HEK293 (cell line): Measurements from ENCODE around the gene MAML2.

ENCODE experiments used
- CTCF ChIA-PET: fragments of 350-600 bp; formaldehyde crosslinking; extraction: SDS; loops from one replicate; lab custom pipeline; 2021; ENCODE audit warnings: antibody characterized with exemption; lab: Yijun Ruan, JAX
- POLR2A ChIA-PET: fragments of 300-600 bp; formaldehyde crosslinking; extraction: SDS; loops from one replicate; lab custom pipeline; 2020; ENCODE audit warnings: antibody characterized with exemption, inconsistent platforms; lab: Yijun Ruan, JAX
- H3K27ac ChIP-seq: fragments of 200-500 bp; sonication (Bioruptor generic); 2 replicates; pipeline ENCODE4 v1.5.1; 2014; ENCODE audit warnings: low read depth, low read length, control low read depth, inconsistent platforms; ENCODE audit errors: extremely low read depth
- H3K36me3 ChIP-seq, 2 experiments: fragments of 200-500 bp in 1 of 2; sonication (Bioruptor generic) in 1 of 2; 1 replicate in 1 of 2; 2 replicates in 1 of 2; pipeline ENCODE4 v1.5.1; 2014 to 2017; ENCODE audit warnings: inconsistent platforms in 2 of 2, low read length in 2 of 2; ENCODE audit not compliant: control insufficient read depth in 2 of 2, insufficient read depth in 1 of 2
- H3K4me1 ChIP-seq: fragments of 200-500 bp; sonication (Bioruptor generic); 2 replicates; pipeline ENCODE4 v1.5.1; 2014; ENCODE audit warnings: mild to moderate bottlenecking, low read length, inconsistent platforms; ENCODE audit not compliant: control insufficient read depth, insufficient read depth
- H3K4me3 ChIP-seq: 2 replicates; pipeline ENCODE4 v1.5.1; 2011; ENCODE audit warnings: low read depth, mild to moderate bottlenecking, control low read depth, low read length, moderate library complexity
- H3K9me3 ChIP-seq: fragments of 200-500 bp; sonication (Bioruptor generic); 2 replicates; pipeline ENCODE4 v1.5.1; 2014; ENCODE audit warnings: low read depth, low read length, inconsistent platforms; ENCODE audit not compliant: control insufficient read depth, insufficient read depth
- KLF16 ChIP-seq: fragments of 450-650 bp; formaldehyde crosslinking; IDR thresholded peaks from 2 replicates; pipeline ENCODE4 v1.5.1; 2017; ENCODE audit warnings: missing biosample characterization, missing genetic modification characterization
- MYNN ChIP-seq: fragments of 450-650 bp; formaldehyde crosslinking; IDR thresholded peaks from 2 replicates; pipeline ENCODE4 v1.5.1; 2016; ENCODE audit warnings: missing biosample characterization, missing genetic modification characterization, borderline replicate concordance
- ZFP3 ChIP-seq: fragments of 450-650 bp; formaldehyde crosslinking; IDR thresholded peaks from 2 replicates; pipeline ENCODE4 v1.5.1; 2016; ENCODE audit warnings: low read depth, missing biosample characterization, missing genetic modification characterization
- ZNF138 ChIP-seq: fragments of 450-650 bp; formaldehyde crosslinking; IDR thresholded peaks from 2 replicates; pipeline ENCODE4 v1.5.1; 2016; ENCODE audit warnings: missing biosample characterization, missing genetic modification characterization, borderline replicate concordance
- ZNF146 ChIP-seq: fragments of 450-650 bp; formaldehyde crosslinking; IDR thresholded peaks from 2 replicates; pipeline ENCODE4 v1.5.1; 2016; ENCODE audit warnings: missing biosample characterization, missing genetic modification characterization
- ZNF174 ChIP-seq: fragments of 450-650 bp; formaldehyde crosslinking; IDR thresholded peaks from 2 replicates; pipeline ENCODE4 v1.5.0; 2017; ENCODE audit warnings: missing biosample characterization, mild to moderate bottlenecking, missing genetic modification characterization
- ZNF416 ChIP-seq: fragments of 450-650 bp; formaldehyde crosslinking; IDR thresholded peaks from 2 replicates; pipeline ENCODE4 v1.5.1; 2016; ENCODE audit warnings: missing biosample characterization, missing genetic modification characterization
- ZNF629 ChIP-seq: fragments of 450-650 bp; formaldehyde crosslinking; IDR thresholded peaks from 2 replicates; pipeline ENCODE4 v1.5.1; 2017; ENCODE audit warnings: missing biosample characterization, missing genetic modification characterization
- ZNF785 ChIP-seq: fragments of 450-650 bp; formaldehyde crosslinking; IDR thresholded peaks from 2 replicates; pipeline ENCODE4 v1.5.1; 2016; ENCODE audit warnings: missing biosample characterization, missing genetic modification characterization
- TF ChIP-seq, protein P1 (sequence below): sonication (generic); formaldehyde crosslinking; IDR thresholded peaks from 2 replicates; pipeline ENCODE4 v1.8.1; 2022; ENCODE audit warnings: mild to moderate bottlenecking, moderate library complexity, missing genetic modification reagents
- TF ChIP-seq, protein P2 (sequence below): fragments of 450-650 bp; formaldehyde crosslinking; IDR thresholded peaks from 2 replicates; pipeline ENCODE4 v1.5.1; 2016; ENCODE audit warnings: missing biosample characterization, missing genetic modification characterization, borderline replicate concordance
- TF ChIP-seq, protein P3 (sequence below): fragments of 450-650 bp; formaldehyde crosslinking; IDR thresholded peaks from 2 replicates; pipeline ENCODE4 v1.5.1; 2016; ENCODE audit warnings: missing biosample characterization, missing genetic modification characterization
- TF ChIP-seq, protein P4 (sequence below): IDR thresholded peaks from 2 replicates; pipeline ENCODE4 v1.6.1; 2011; ENCODE audit warnings: mild to moderate bottlenecking, low read depth, low read length, borderline replicate concordance

The MAML2 gene

DNA sequence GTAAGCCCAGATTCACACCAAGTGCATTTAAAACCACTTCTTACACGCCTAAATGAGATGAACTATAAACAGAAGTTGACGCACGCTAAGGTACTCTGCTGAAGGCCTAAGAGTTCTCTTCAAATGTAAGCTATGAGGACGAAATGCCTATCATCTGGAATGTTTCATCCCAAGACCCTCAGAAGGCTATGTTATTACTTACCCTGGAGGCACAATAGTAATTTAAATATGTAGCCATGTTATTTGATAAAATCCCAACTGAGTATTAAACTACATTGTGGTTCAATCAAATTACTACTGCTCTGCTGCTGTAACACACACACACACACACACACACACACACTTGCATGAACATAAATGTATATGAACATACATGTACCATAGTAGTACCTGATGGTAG lies 47.6 kb downstream of the MAML2 start (continued):
- TF ChIP-seq ZNF416 (tag by site-specific recombination) (no peak), ZNF785 (tag by site-specific recombination) (no peak), ZNF138 (no peak), ZNF174 (tag by site-specific recombination) (no peak)
- TF ChIP-seq, protein P1, sequence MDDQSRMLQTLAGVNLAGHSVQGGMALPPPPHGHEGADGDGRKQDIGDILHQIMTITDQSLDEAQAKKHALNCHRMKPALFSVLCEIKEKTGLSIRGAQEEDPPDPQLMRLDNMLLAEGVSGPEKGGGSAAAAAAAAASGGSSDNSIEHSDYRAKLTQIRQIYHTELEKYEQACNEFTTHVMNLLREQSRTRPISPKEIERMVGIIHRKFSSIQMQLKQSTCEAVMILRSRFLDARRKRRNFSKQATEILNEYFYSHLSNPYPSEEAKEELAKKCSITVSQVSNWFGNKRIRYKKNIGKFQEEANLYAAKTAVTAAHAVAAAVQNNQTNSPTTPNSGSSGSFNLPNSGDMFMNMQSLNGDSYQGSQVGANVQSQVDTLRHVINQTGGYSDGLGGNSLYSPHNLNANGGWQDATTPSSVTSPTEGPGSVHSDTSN, result no peak
- TF ChIP-seq, all 188 proteins: peak for 0

DNA sequence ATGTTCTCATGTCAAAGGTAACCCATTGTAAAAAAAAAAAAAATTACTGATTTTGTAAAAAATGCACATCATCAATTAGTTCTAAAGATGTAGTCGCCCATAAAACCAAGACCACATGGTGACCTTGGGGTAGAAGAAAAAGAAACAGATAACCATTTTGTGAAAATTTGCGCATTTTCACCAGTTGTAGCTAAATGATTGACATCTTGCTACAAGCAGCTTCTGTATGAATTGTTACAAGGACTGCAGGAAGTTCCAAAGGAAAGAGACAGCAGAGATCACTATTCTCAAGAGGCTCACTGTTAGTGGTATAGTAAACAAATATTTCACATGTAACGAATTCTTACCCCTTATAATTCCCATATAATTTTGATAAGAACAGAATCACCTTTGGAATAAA lies 48.7 kb downstream of the MAML2 start:
- Histone ChIP-seq H3K9me3 (no peaks in the 10 kb centered on the region), H3K27ac (no peak overlapping the region), H3K4me1 (no peaks in the 10 kb centered on the region), H3K4me3 (no peak overlapping the region), H3K36me3 (no peaks in the 10 kb centered on the region)
- TF ChIP-seq ZFP3 (tag by site-specific recombination), result no peak
- TF ChIP-seq, protein P2, sequence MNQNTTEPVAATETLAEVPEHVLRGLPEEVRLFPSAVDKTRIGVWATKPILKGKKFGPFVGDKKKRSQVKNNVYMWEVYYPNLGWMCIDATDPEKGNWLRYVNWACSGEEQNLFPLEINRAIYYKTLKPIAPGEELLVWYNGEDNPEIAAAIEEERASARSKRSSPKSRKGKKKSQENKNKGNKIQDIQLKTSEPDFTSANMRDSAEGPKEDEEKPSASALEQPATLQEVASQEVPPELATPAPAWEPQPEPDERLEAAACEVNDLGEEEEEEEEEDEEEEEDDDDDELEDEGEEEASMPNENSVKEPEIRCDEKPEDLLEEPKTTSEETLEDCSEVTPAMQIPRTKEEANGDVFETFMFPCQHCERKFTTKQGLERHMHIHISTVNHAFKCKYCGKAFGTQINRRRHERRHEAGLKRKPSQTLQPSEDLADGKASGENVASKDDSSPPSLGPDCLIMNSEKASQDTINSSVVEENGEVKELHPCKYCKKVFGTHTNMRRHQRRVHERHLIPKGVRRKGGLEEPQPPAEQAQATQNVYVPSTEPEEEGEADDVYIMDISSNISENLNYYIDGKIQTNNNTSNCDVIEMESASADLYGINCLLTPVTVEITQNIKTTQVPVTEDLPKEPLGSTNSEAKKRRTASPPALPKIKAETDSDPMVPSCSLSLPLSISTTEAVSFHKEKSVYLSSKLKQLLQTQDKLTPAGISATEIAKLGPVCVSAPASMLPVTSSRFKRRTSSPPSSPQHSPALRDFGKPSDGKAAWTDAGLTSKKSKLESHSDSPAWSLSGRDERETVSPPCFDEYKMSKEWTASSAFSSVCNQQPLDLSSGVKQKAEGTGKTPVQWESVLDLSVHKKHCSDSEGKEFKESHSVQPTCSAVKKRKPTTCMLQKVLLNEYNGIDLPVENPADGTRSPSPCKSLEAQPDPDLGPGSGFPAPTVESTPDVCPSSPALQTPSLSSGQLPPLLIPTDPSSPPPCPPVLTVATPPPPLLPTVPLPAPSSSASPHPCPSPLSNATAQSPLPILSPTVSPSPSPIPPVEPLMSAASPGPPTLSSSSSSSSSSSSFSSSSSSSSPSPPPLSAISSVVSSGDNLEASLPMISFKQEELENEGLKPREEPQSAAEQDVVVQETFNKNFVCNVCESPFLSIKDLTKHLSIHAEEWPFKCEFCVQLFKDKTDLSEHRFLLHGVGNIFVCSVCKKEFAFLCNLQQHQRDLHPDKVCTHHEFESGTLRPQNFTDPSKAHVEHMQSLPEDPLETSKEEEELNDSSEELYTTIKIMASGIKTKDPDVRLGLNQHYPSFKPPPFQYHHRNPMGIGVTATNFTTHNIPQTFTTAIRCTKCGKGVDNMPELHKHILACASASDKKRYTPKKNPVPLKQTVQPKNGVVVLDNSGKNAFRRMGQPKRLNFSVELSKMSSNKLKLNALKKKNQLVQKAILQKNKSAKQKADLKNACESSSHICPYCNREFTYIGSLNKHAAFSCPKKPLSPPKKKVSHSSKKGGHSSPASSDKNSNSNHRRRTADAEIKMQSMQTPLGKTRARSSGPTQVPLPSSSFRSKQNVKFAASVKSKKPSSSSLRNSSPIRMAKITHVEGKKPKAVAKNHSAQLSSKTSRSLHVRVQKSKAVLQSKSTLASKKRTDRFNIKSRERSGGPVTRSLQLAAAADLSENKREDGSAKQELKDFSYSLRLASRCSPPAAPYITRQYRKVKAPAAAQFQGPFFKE (tag by site-specific recombination), result no peak
- TF ChIP-seq MYNN (tag by site-specific recombination), result no peak
- TF ChIP-seq KLF16 (tag by site-specific recombination), result no peak
- TF ChIP-seq ZNF629 (tag by site-specific recombination), result no peak
- no peak for TF ChIP-seq ZNF146
- TF ChIP-seq, protein P3, sequence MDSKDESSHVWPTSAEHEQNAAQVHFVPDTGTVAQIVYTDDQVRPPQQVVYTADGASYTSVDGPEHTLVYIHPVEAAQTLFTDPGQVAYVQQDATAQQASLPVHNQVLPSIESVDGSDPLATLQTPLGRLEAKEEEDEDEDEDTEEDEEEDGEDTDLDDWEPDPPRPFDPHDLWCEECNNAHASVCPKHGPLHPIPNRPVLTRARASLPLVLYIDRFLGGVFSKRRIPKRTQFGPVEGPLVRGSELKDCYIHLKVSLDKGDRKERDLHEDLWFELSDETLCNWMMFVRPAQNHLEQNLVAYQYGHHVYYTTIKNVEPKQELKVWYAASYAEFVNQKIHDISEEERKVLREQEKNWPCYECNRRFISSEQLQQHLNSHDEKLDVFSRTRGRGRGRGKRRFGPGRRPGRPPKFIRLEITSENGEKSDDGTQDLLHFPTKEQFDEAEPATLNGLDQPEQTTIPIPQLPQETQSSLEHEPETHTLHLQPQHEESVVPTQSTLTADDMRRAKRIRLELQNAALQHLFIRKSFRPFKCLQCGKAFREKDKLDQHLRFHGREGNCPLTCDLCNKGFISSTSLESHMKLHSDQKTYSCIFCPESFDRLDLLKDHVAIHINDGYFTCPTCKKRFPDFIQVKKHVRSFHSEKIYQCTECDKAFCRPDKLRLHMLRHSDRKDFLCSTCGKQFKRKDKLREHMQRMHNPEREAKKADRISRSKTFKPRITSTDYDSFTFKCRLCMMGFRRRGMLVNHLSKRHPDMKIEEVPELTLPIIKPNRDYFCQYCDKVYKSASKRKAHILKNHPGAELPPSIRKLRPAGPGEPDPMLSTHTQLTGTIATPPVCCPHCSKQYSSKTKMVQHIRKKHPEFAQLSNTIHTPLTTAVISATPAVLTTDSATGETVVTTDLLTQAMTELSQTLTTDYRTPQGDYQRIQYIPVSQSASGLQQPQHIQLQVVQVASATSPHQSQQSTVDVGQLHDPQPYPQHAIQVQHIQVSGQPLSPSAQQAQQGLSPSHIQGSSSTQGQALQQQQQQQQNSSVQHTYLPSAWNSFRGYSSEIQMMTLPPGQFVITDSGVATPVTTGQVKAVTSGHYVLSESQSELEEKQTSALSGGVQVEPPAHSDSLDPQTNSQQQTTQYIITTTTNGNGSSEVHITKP (tag by site-specific recombination), result no peak
- TF ChIP-seq, protein P4, sequence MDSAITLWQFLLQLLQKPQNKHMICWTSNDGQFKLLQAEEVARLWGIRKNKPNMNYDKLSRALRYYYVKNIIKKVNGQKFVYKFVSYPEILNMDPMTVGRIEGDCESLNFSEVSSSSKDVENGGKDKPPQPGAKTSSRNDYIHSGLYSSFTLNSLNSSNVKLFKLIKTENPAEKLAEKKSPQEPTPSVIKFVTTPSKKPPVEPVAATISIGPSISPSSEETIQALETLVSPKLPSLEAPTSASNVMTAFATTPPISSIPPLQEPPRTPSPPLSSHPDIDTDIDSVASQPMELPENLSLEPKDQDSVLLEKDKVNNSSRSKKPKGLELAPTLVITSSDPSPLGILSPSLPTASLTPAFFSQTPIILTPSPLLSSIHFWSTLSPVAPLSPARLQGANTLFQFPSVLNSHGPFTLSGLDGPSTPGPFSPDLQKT, result no peak
- POLR2A ChIA-PET, result no interaction called here
- CTCF ChIA-PET, result interaction anchor here (0.6 kb wide), 1 partner anchor 58 kb away, joined by 3 read pairs; no protein-coding TSS in a partner anchor
